HepG2 (cell line): ENCODE results near the gene IKZF3. TPM values are rescaled to one million over a fixed set of nuclear protein-coding genes. Genes with fewer than 3 reads are reported as not detected.

Experiments
- FOSL1 ChIP-seq: sonication (generic); formaldehyde crosslinking; IDR thresholded peaks from 2 replicates; pipeline ENCODE4 v1.9.0; 2021; ENCODE audit warnings: missing genetic modification reagents, borderline replicate concordance
- GMEB2 ChIP-seq: IDR thresholded peaks from 2 replicates; pipeline ENCODE4 v1.6.1; 2016; ENCODE audit warnings: missing biosample characterization, missing genetic modification reagents, low read depth
- KAT8 ChIP-seq: IDR thresholded peaks from 2 replicates; pipeline ENCODE4 v1.6.1; 2016; ENCODE audit warnings: missing genetic modification reagents, missing compliant biosample characterization
- MBNL3 ChIP-seq: fragments of 250-450 bp; sonication (Bioruptor Pico); conservative IDR thresholded peaks from 2 replicates; pipeline ENCODE4 v1.8.0; 2022; ENCODE audit warnings: mild to moderate bottlenecking, inconsistent platforms
- MTF1 ChIP-seq: sonication (generic); formaldehyde crosslinking; IDR thresholded peaks from 2 replicates; pipeline ENCODE4 v1.5.0; 2020; ENCODE audit warnings: missing genetic modification reagents
- MTF2 ChIP-seq: sonication (generic); formaldehyde crosslinking; IDR thresholded peaks from 2 replicates; pipeline ENCODE4 v1.5.0; 2020; ENCODE audit warnings: missing genetic modification reagents, borderline replicate concordance
- NRL ChIP-seq: sonication (generic); formaldehyde crosslinking; IDR thresholded peaks from 2 replicates; pipeline ENCODE4 v1.5.0; 2020; ENCODE audit warnings: missing genetic modification reagents, mild to moderate bottlenecking, moderate library complexity, borderline replicate concordance
- SMARCC2 ChIP-seq: fragments of 450-650 bp; IDR thresholded peaks from 2 replicates; pipeline ENCODE4 v1.6.1; 2017; ENCODE audit warnings: antibody characterized with exemption, mild to moderate bottlenecking
- TMF1 ChIP-seq: sonication (generic); formaldehyde crosslinking; IDR thresholded peaks from 2 replicates; pipeline ENCODE4 v1.8.1; 2022; ENCODE audit warnings: low read depth, missing genetic modification reagents
- ZBTB21 ChIP-seq: sonication (generic); formaldehyde crosslinking; IDR thresholded peaks from 2 replicates; pipeline ENCODE4 v1.4.0; 2020; ENCODE audit warnings: missing genetic modification reagents
- ZBTB40 ChIP-seq, 2 experiments: fragments of 450-650 bp in 1 of 2; sonication (generic) in 1 of 2; formaldehyde crosslinking in 1 of 2; IDR thresholded peaks; 2 replicates each; pipeline versions ENCODE4 v1.6.1 to v1.8.0; 2016 to 2022; ENCODE audit warnings: antibody characterized with exemption in 1 of 2, mild to moderate bottlenecking in 1 of 2, missing genetic modification reagents in 1 of 2
- ZNF589 ChIP-seq: sonication (generic); formaldehyde crosslinking; conservative IDR thresholded peaks from 2 replicates; pipeline ENCODE4 v1.8.0; 2022; ENCODE audit warnings: mild to moderate bottlenecking, moderate library complexity, missing genetic modification reagents
- ZNF782 ChIP-seq: sonication (generic); formaldehyde crosslinking; IDR thresholded peaks from 2 replicates; pipeline ENCODE4 v1.4.0; 2020; ENCODE audit warnings: missing genetic modification reagents, mild to moderate bottlenecking, borderline replicate concordance
- ZXDC ChIP-seq: sonication (generic); formaldehyde crosslinking; IDR thresholded peaks from 2 replicates; pipeline ENCODE4 v1.5.0; 2020; ENCODE audit warnings: mild to moderate bottlenecking, missing genetic modification reagents
- polyA plus RNA-seq, 8 experiments: library from polyadenylated mRNA; depleted of rRNA in 3 of 8; stranded (reverse) in 7 of 8; unstranded in 1 of 8; fragments of >200 nt; fragmentation: Illumina TruSeq in 4 of 8; extraction: Trizol in 4 of 8; gene quantifications; 2 replicates each; pipeline versions ENCODE4 v1.2.1 to v1.2.3, GENCODE V29; 2011 to 2016; ENCODE audit warnings: low read depth in 4 of 8, missing spikeins in 1 of 8, mixed read lengths in 1 of 8; ENCODE audit not compliant: insufficient read depth in 1 of 8
- total RNA-seq, 5 experiments: library from RNA; depleted of rRNA; stranded (reverse); fragments of >200 nt; fragmentation: Illumina TruSeq; extraction: Trizol; gene quantifications; 2 replicates each; pipeline ENCODE4 v1.2.3, GENCODE V29; 2016; ENCODE audit warnings: low read depth in 1 of 5

Gene IKZF3
- total and polyA plus RNA-seq, 2 of the 13 experiments (the other 11 are each of a cell fraction or from before 2014, with no cell fraction given): not detected

GRCh38 chr17:39738983-39739884 lies 124.9 kb downstream of the IKZF3 start (continued):
- TF ChIP-seq ZXDC (CRISPR knock-in tag): no peak; the same call in 1 of the 2 replicates
- TF ChIP-seq ZBTB21: no peak; the same call in 1 of the 2 replicates
- TF ChIP-seq GMEB2 (CRISPR knock-in tag): no peak
- TF ChIP-seq NRL (CRISPR knock-in tag): peak; percentile 21; the same call in 1 of the 2 replicates
- peak; percentile 85 for TF ChIP-seq KAT8 (CRISPR knock-in tag)
- TF ChIP-seq MTF1 (CRISPR knock-in tag): no peak
- peak; percentile 78 for TF ChIP-seq ZNF589 (CRISPR knock-in tag)
- no peak for TF ChIP-seq TMF1
- no peak for TF ChIP-seq SMARCC2
- TF ChIP-seq MTF2 (CRISPR knock-in tag): no peak
- no peak for TF ChIP-seq MBNL3
- TF ChIP-seq FOSL1 (CRISPR knock-in tag): no peak
- 0 out of 2 replicates have a peak, but pooled peaks have one; percentile 21 for TF ChIP-seq ZNF782 (CRISPR knock-in tag)
- TF ChIP-seq ZBTB40 (IDR thresholded peaks at IDR 0.05): no peak
- peak; percentile 44; the same call in 1 of the 2 replicates for TF ChIP-seq ZBTB40 (CRISPR knock-in tag; IDR thresholded peaks at IDR 0.05)
